B cell (primary cell): ENCODE results near the gene AMDHD2. TPM values are rescaled to one million over a fixed set of nuclear protein-coding genes. Genes with fewer than 3 reads are reported as not detected.

Source experiments
- ATAC-seq: fragments of 200-7000 bp; cut with Tn5 transposase; one replicate; pipeline ENCODE4 v1.10.0; 2021; ENCODE audit warnings: low read depth, mild to moderate bottlenecking, moderate number of reproducible peaks, moderate library complexity
- CTCF ChIA-PET: fragments of 350-600 bp; sonication (Branson Sonifier 250); formaldehyde crosslinking; loops from one replicate; lab custom pipeline; 2021; ENCODE audit warnings: antibody characterized with exemption, inconsistent platforms; lab: Charles Lee
- POLR2A ChIA-PET: fragments of 350-600 bp; sonication (Branson Sonifier 250); formaldehyde crosslinking; loops from one replicate; lab custom pipeline; 2021; ENCODE audit warnings: antibody characterized with exemption; lab: Charles Lee
- DNase-seq: peaks from one replicate; pipeline ENCODE4 v3.0.0; 2013
- H2AFZ ChIP-seq: 2 replicates; pipeline ENCODE4 v1.6.1; 2012; ENCODE audit warnings: mild to moderate bottlenecking, low read depth, low read length; ENCODE audit not compliant: insufficient read depth, poor library complexity, severe bottlenecking
- H3K27ac ChIP-seq, 2 donors: 1 replicate in 1 of 2; 2 replicates in 1 of 2; pipeline ENCODE4 v1.5.1; 2012 to 2013; ENCODE audit warnings: low read length in 2 of 2, mild to moderate bottlenecking in 2 of 2, moderate library complexity in 1 of 2
- H3K27me3 ChIP-seq, 4 experiments: fragments of 200-600 bp in 1 of 4; sonication (generic) in 1 of 4; replicated peaks in 1 of 4; 1 replicate in 2 of 4; 2 replicates in 2 of 4; pipeline versions ENCODE4 v1.6.1 to v1.7.0; 2013 to 2016; ENCODE audit warnings: low read length in 3 of 4, mild to moderate bottlenecking in 2 of 4, mixed read lengths in 1 of 4, moderate library complexity in 1 of 4; ENCODE audit not compliant: insufficient read depth in 4 of 4, control insufficient read depth in 3 of 4; ENCODE audit errors: control extremely low read depth in 1 of 4
- H3K36me3 ChIP-seq, 2 experiments: replicated peaks in 1 of 2; 1 replicate in 1 of 2; 2 replicates in 1 of 2; pipeline versions ENCODE4 v1.6.1 to v1.7.1; 2013; ENCODE audit warnings: low read length in 1 of 2; ENCODE audit not compliant: insufficient read depth in 2 of 2, control insufficient read depth in 1 of 2; ENCODE audit errors: control extremely low read depth in 1 of 2, extremely low read depth in 1 of 2
- H3K4me1 ChIP-seq, 2 donors: fragments of 200-600 bp in 1 of 2; sonication (generic) in 1 of 2; 1 replicate in 1 of 2; 2 replicates in 1 of 2; pipeline versions ENCODE4 v1.5.1 to v1.6.1; 2013 to 2017; ENCODE audit warnings: low read length in 2 of 2; ENCODE audit not compliant: control insufficient read depth in 2 of 2, insufficient read depth in 2 of 2
- H3K4me2 ChIP-seq: replicated peaks from 2 replicates; pipeline ENCODE3; 2012; ENCODE audit warnings: mild to moderate bottlenecking, low read depth, low read length; ENCODE audit not compliant: poor library complexity, severe bottlenecking
- H3K4me3 ChIP-seq, 5 experiments: fragments of 200-600 bp in 1 of 5; sonication (generic) in 1 of 5; 1 replicate in 3 of 5; 2 replicates in 2 of 5; pipeline versions ENCODE4 v1.5.1 to v1.7.0; 2011 to 2016; ENCODE audit warnings: low read length in 4 of 5, mild to moderate bottlenecking in 4 of 5, low read depth in 2 of 5, control low read depth in 1 of 5, moderate library complexity in 1 of 5; ENCODE audit not compliant: insufficient read depth in 1 of 5; ENCODE audit errors: control extremely low read depth in 1 of 5, extremely low read depth in 1 of 5
- H3K79me2 ChIP-seq: fragments of 200-600 bp; sonication (generic); one replicate; pipeline ENCODE4 v1.6.0; 2016; ENCODE audit warnings: low read length; ENCODE audit not compliant: control insufficient read depth, insufficient read depth
- H3K9ac ChIP-seq: fragments of 200-600 bp; sonication (generic); 2 replicates; pipeline ENCODE4 v1.6.1; 2017; ENCODE audit warnings: mild to moderate bottlenecking, low read length, moderate library complexity
- H3K9me3 ChIP-seq, 3 donors: one replicate each; pipeline versions ENCODE4 v1.6.1 to v1.7.1; 2013; ENCODE audit warnings: low read length in 2 of 3; ENCODE audit not compliant: control insufficient read depth in 2 of 3, insufficient read depth in 1 of 3; ENCODE audit errors: control extremely low read depth in 1 of 3
- H4K20me1 ChIP-seq: 2 replicates; pipeline ENCODE4 v1.6.0; 2012; ENCODE audit warnings: mild to moderate bottlenecking, low read length; ENCODE audit not compliant: insufficient read depth, control insufficient read depth, poor library complexity, severe bottlenecking
- H3K27ac Mint-ChIP-seq: one replicate; pipeline ENCODE4 v1.8.0; 2021; ENCODE audit warnings: mixed read lengths
- H3K27me3 Mint-ChIP-seq: one replicate; pipeline ENCODE4 v1.8.0; 2021; ENCODE audit warnings: mixed read lengths
- H3K4me1 Mint-ChIP-seq: one replicate; pipeline ENCODE4 v1.8.0; 2021; ENCODE audit warnings: mixed read lengths
- H3K4me3 Mint-ChIP-seq: one replicate; pipeline ENCODE4 v1.8.0; 2021; ENCODE audit warnings: mixed read lengths
- H3K9me3 Mint-ChIP-seq: one replicate; pipeline ENCODE4 v1.8.0; 2022; ENCODE audit warnings: mixed read lengths; ENCODE audit not compliant: insufficient read depth
- EZH2 ChIP-seq: IDR thresholded peaks from 2 replicates; pipeline ENCODE4 v1.6.1; 2012; ENCODE audit warnings: borderline replicate concordance, low read depth, mild to moderate bottlenecking, moderate library complexity, low read length; ENCODE audit not compliant: insufficient read depth, poor library complexity, severe bottlenecking
- WGBS: methylation state at CpG from one replicate; pipeline ENCODE4 v1.1.5; 2013; ENCODE audit warnings: missing lambda C conversion rate; ENCODE audit not compliant: insufficient coverage; 5-methylcytosine and 5-hydroxymethylcytosine counted together
- intact Hi-C: fragments of 100-400 bp; cut with micrococcal nuclease; formaldehyde crosslinking; loops from one replicate; pipeline ENCODE4 v1.10.0; 2022
- polyA plus RNA-seq: library from polyadenylated mRNA; depleted of rRNA; stranded (reverse); fragments of >200 nt; gene quantifications from 2 replicates; pipeline ENCODE4 v1.2.3, GENCODE V29; 2012
- total RNA-seq, 2 donors: library from RNA; stranded (reverse); fragments of 120-200 nt in 1 of 2; gene quantifications; 1 replicate in 1 of 2; 2 replicates in 1 of 2; pipeline versions ENCODE4 v1.2.3 to v1.2.4, GENCODE V29; 2013 to 2022
- TF ChIP-seq, protein P1 (sequence below): fragments of 200-600 bp; IDR thresholded peaks from one replicate; pipeline ENCODE4 v1.8.0; 2022; ENCODE audit warnings: antibody characterized with exemption, mild to moderate bottlenecking

Gene AMDHD2
- total and polyA plus RNA-seq, 2 donors (not counting 1 experiment from before 2014, with no cell fraction given): 133 to 209 TPM

DNA sequence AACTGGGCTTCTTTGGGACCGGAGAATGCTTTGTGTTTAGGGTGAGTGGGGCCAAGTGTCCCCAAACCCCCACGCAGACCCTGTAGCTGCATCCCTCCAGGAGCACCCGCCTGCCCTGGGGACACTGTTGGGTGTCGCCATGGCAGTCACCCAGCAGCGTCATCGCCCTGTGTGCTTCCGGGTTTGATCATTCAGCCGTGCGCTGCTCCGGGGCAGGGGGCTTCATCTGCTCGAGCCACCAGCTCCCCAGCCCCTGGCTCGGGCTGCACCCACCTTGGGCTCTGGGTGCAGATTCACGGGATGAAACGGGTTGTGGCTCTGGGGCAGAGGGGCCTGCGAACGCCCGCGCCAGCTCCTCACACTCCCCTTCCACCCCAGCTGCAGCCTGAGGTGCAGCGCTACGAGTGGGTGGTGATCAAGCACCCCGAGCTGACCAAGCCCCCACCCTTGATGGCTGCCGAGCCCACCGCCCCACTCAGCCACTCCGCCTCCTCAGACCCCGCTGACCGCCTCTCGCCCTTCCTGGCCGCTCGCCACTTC, 20.2 kb upstream of the AMDHD2 start:
- Histone ChIP-seq H3K4me2 (no peak overlapping the region), H3K27ac (no peak overlapping the region), H4K20me1 (no peaks in the 10 kb centered on the region), H3K79me2 (peaks cover 22% of the 10 kb centered on the region), H3K4me1 (peaks cover 0 to 8% of the 10 kb centered on the region in 2 donors), H3K27me3 (no peaks in the 10 kb centered on the region), H2AFZ (no peak overlapping the region), H3K9me3 (no peaks in the 10 kb centered on the region), H3K36me3 (peaks cover 0 to 4% of the 10 kb centered on the region in 2 experiments), H3K4me3 (no peak overlapping the region), H3K9ac (no peak overlapping the region)
- ChIA-PET CTCF (interaction anchor here (0.9 to 3.0 kb wide), 9 partner anchors 10 to 306 kb away, joined by 3 to 41 read pairs (median 6); partner anchors contain the start of genes ABCA3 and ECI1), POLR2A (no interaction called here)
- ATAC-seq (no peak), DNase-seq (no peak)
- no peak overlapping the region for H3K4me3 Mint-ChIP-seq
- intact Hi-C loops: loop anchor here (10.0 kb wide), 1 partner anchor 475 kb away; the partner anchor contains the start of gene NHERF2
- 95% methylated on average over 29 of the region's 29 CpGs for WGBS
- no peaks in the 10 kb centered on the region for H3K9me3 Mint-ChIP-seq
- no peak overlapping the region for H3K27ac Mint-ChIP-seq
- TF ChIP-seq, protein P1, sequence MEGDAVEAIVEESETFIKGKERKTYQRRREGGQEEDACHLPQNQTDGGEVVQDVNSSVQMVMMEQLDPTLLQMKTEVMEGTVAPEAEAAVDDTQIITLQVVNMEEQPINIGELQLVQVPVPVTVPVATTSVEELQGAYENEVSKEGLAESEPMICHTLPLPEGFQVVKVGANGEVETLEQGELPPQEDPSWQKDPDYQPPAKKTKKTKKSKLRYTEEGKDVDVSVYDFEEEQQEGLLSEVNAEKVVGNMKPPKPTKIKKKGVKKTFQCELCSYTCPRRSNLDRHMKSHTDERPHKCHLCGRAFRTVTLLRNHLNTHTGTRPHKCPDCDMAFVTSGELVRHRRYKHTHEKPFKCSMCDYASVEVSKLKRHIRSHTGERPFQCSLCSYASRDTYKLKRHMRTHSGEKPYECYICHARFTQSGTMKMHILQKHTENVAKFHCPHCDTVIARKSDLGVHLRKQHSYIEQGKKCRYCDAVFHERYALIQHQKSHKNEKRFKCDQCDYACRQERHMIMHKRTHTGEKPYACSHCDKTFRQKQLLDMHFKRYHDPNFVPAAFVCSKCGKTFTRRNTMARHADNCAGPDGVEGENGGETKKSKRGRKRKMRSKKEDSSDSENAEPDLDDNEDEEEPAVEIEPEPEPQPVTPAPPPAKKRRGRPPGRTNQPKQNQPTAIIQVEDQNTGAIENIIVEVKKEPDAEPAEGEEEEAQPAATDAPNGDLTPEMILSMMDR: no peak
- no peak for TF ChIP-seq EZH2
- H3K4me1 Mint-ChIP-seq: peaks cover 2% of the 10 kb centered on the region
- no peaks in the 10 kb centered on the region for H3K27me3 Mint-ChIP-seq

- TF ChIP-seq, protein P1: no peak
- TF ChIP-seq EZH2: no peak
- ChIA-PET CTCF (interaction anchor here (0.9 to 3.0 kb wide), 17 partner anchors 10 to 478 kb away, joined by 3 to 41 read pairs (median 6); partner anchors contain the start of genes ABCA3, AMDHD2, CEMP1 and ECI1), POLR2A (interaction anchor here (1.3 kb wide), 1 partner anchor 306 kb away, joined by 3 read pairs; no protein-coding TSS in a partner anchor)
- Histone ChIP-seq H3K27me3 (no peaks in the 10 kb centered on the region), H3K79me2 (peaks cover 22% of the 10 kb centered on the region), H3K27ac (no peak overlapping the region), H2AFZ (no peak overlapping the region), H3K4me2 (no peak overlapping the region), H3K4me1 (peaks cover 0 to 8% of the 10 kb centered on the region in 2 donors), H3K9ac (no peak overlapping the region), H3K36me3 (peaks cover 0 to 4% of the 10 kb centered on the region in 2 experiments), H3K4me3 (no peak overlapping the region), H3K9me3 (no peaks in the 10 kb centered on the region), H4K20me1 (no peaks in the 10 kb centered on the region)
- DNase-seq: peak; percentile 35
- H3K4me3 Mint-ChIP-seq: no peak overlapping the region
- no peak overlapping the region for H3K27ac Mint-ChIP-seq
- H3K27me3 Mint-ChIP-seq: no peaks in the 10 kb centered on the region
- H3K9me3 Mint-ChIP-seq: no peaks in the 10 kb centered on the region
- no peak for ATAC-seq
- 93% methylated on average over 18 of the region's 20 CpGs for WGBS
- intact Hi-C loops: loop anchor here (10.0 kb wide), 1 partner anchor 476 kb away; the partner anchor contains the start of gene NHERF2
- H3K4me1 Mint-ChIP-seq: peaks cover 6% of the 10 kb centered on the region
These were observed 19.7 kb upstream of the AMDHD2 start for GRCh38 chr16:2500430-2500917.
